HG03060 (cell line): ENCODE data around the gene TMEM184C.

Experiments
- ATAC-seq: cut with Tn5 transposase; IDR thresholded peaks from one replicate; pipeline ENCODE4 v1.9.1; 2021; ENCODE audit warnings: low read depth, moderate number of reproducible peaks; ENCODE audit not compliant: unreplicated experiment

Gene TMEM184C

GRCh38 chr4:147714575-147715401 is 97.6 kb downstream of the TMEM184C start:
- no peak for ATAC-seq

GRCh38 chr4:147717878-147718277 is 100.7 kb downstream of the TMEM184C start:
- peak; percentile 75 for ATAC-seq
